A549 (cell line): ENCODE data around the gene JAZF1. TPM values are rescaled to one million over a fixed set of nuclear protein-coding genes. Genes with fewer than 3 reads are reported as not detected.

Experiments used
- ATAC-seq, 2 experiments: fragments of 200-7000 bp in 1 of 2; fragments of >200 bp in 1 of 2; cut with Nextera tagmentation in 1 of 2; cut with Tn5 transposase in 1 of 2; 3 replicates each; pipeline versions ENCODE4 v1.8.0 to v1.9.1; 2018 to 2020; ENCODE audit warnings: mild to moderate bottlenecking in 1 of 2, moderate library complexity in 1 of 2
- CTCF ChIA-PET: fragments of 300-600 bp; sonication (Branson Sonifier 250); formaldehyde crosslinking; extraction: SDS; loops from one replicate; lab custom pipeline; 2021; ENCODE audit warnings: antibody characterized with exemption, inconsistent platforms; lab: Yijun Ruan, JAX
- POLR2A ChIA-PET: fragments of 350-600 bp; formaldehyde crosslinking; extraction: SDS; loops from one replicate; lab custom pipeline; 2021; ENCODE audit warnings: antibody characterized with exemption, inconsistent platforms; lab: Yijun Ruan, JAX
- DNase-seq, 2 experiments: peaks; one replicate each; pipeline versions ENCODE4 v3.0.0 to v3.0.0-alpha.2; 2011 to 2016; ENCODE audit warnings: low read depth in 1 of 2, low spot score in 1 of 2
- FAIRE-seq: peaks from 2 replicates; lab custom pipeline; 2011; peaks lifted over from hg19 to GRCh38; lab: Jason Lieb, UNC
- H3K27ac ChIP-seq, 2 experiments: fragments of >200 bp; sonication (Bioruptor Twin); formaldehyde crosslinking; 3 replicates each; pipeline ENCODE4 v1.5.1; 2016 to 2017
- H3K4me1 ChIP-seq: fragments of >200 bp; sonication (Bioruptor Twin); formaldehyde crosslinking; 3 replicates; pipeline ENCODE4 v1.6.1; 2016
- H3K4me2 ChIP-seq: fragments of >200 bp; sonication (Bioruptor Twin); formaldehyde crosslinking; 3 replicates; pipeline ENCODE4 v1.6.1; 2016
- H3K4me3 ChIP-seq: fragments of >200 bp; sonication (Bioruptor Twin); formaldehyde crosslinking; 3 replicates; pipeline ENCODE4 v1.5.1; 2016
- H3K9me3 ChIP-seq: fragments of >200 bp; sonication (Bioruptor Twin); formaldehyde crosslinking; 3 replicates; pipeline ENCODE4 v1.6.1; 2016
- BHLHE40 ChIP-seq: IDR thresholded peaks from 2 replicates; pipeline ENCODE4 v1.6.1; 2012; ENCODE audit warnings: low read depth, low read length, inconsistent platforms
- CHD4 ChIP-seq: fragments of 200-600 bp; sonication (generic); IDR thresholded peaks from 2 replicates; pipeline ENCODE4 v1.6.1; 2016; ENCODE audit warnings: antibody characterized with exemption, mild to moderate bottlenecking, borderline replicate concordance
- EP300 ChIP-seq, 2 experiments: fragments of >200 bp; sonication (Bioruptor Twin); formaldehyde crosslinking; IDR thresholded peaks; 2 replicates in 1 of 2; 3 replicates in 1 of 2; pipeline ENCODE4 v1.6.1; 2016 to 2017
- ESRRA ChIP-seq: fragments of 150-350 bp; IDR thresholded peaks from 2 replicates; pipeline ENCODE4 v1.6.1; 2014; ENCODE audit warnings: mild to moderate bottlenecking, low read length, borderline replicate concordance
- FOSB ChIP-seq: fragments of 250-450 bp; sonication (Bioruptor Pico); IDR thresholded peaks from 2 replicates; pipeline ENCODE4 v1.5.0; 2020; ENCODE audit warnings: mild to moderate bottlenecking, moderate library complexity
- GATA3 ChIP-seq: IDR thresholded peaks from 2 replicates; pipeline ENCODE4 v1.6.1; 2012; ENCODE audit warnings: borderline replicate concordance
- HEYL ChIP-seq: fragments of 250-450 bp; sonication (Bioruptor Pico); IDR thresholded peaks from 2 replicates; pipeline ENCODE4 v1.8.0; 2021; ENCODE audit warnings: mild to moderate bottlenecking, moderate library complexity
- HOXA7 ChIP-seq: fragments of 250-450 bp; sonication (Bioruptor Pico); IDR thresholded peaks from 2 replicates; pipeline ENCODE4 v1.5.0; 2020; ENCODE audit warnings: mild to moderate bottlenecking, moderate library complexity
- HOXB13 ChIP-seq: fragments of 250-450 bp; sonication (Bioruptor Pico); IDR thresholded peaks from 2 replicates; pipeline ENCODE4 v1.5.0; 2020; ENCODE audit warnings: low read depth, mild to moderate bottlenecking, moderate library complexity
- HOXB5 ChIP-seq: fragments of 250-450 bp; sonication (Bioruptor Pico); IDR thresholded peaks from 2 replicates; pipeline ENCODE4 v1.5.0; 2020; ENCODE audit warnings: mild to moderate bottlenecking, moderate library complexity
- JUNB ChIP-seq: fragments of >200 bp; sonication (Bioruptor Twin); formaldehyde crosslinking; IDR thresholded peaks from 2 replicates; pipeline ENCODE4 v1.6.1; 2016
- MAFK ChIP-seq: fragments of 450-650 bp; IDR thresholded peaks from 2 replicates; pipeline ENCODE4 v1.6.1; 2014; ENCODE audit not compliant: partially characterized antibody
- NFE2L2 ChIP-seq: fragments of 150-350 bp; conservative IDR thresholded peaks from 2 replicates; pipeline ENCODE4 v1.6.1; 2014; ENCODE audit warnings: low read length
- PHF8 ChIP-seq: fragments of 200-600 bp; sonication (generic); IDR thresholded peaks from 2 replicates; pipeline ENCODE4 v1.6.1; 2016; ENCODE audit warnings: low read depth, mild to moderate bottlenecking, antibody characterized with exemption, moderate library complexity, borderline replicate concordance
- RAD21 ChIP-seq, 2 experiments: fragments of >200 bp in 1 of 2; sonication (Bioruptor Twin) in 1 of 2; formaldehyde crosslinking in 1 of 2; IDR thresholded peaks in 1 of 2; conservative IDR thresholded peaks in 1 of 2; 2 replicates in 1 of 2; 3 replicates in 1 of 2; pipeline ENCODE4 v1.6.1; 2012 to 2018; ENCODE audit warnings: inconsistent platforms in 1 of 2
- RARB ChIP-seq: fragments of 250-450 bp; sonication (Bioruptor Pico); IDR thresholded peaks from 2 replicates; pipeline ENCODE4 v1.8.0; 2021; ENCODE audit warnings: mild to moderate bottlenecking, moderate library complexity
- RFX5 ChIP-seq: fragments of 450-650 bp; IDR thresholded peaks from 2 replicates; pipeline ENCODE4 v1.7.1; 2014; ENCODE audit warnings: antibody characterized with exemption, mild to moderate bottlenecking, moderate library complexity
- RNF2 ChIP-seq: fragments of 200-600 bp; sonication (generic); IDR thresholded peaks from 2 replicates; pipeline ENCODE4 v1.6.1; 2016; ENCODE audit warnings: low read depth, mild to moderate bottlenecking, antibody characterized with exemption, moderate library complexity, borderline replicate concordance
- SMC3 ChIP-seq: fragments of >200 bp; sonication (Bioruptor Twin); formaldehyde crosslinking; IDR thresholded peaks from 3 replicates; pipeline ENCODE4 v1.6.1; 2018; ENCODE audit warnings: inconsistent platforms
- TFCP2L1 ChIP-seq: fragments of 250-450 bp; sonication (Bioruptor Pico); IDR thresholded peaks from 2 replicates; pipeline ENCODE4 v1.5.0; 2021; ENCODE audit warnings: mild to moderate bottlenecking
- ZSCAN20 ChIP-seq: fragments of 250-450 bp; sonication (Bioruptor Pico); IDR thresholded peaks from 2 replicates; pipeline ENCODE4 v1.8.0; 2022; ENCODE audit warnings: mild to moderate bottlenecking, moderate library complexity
- WGBS: methylation state at CpG from one replicate; pipeline ENCODE4 v1.1.6; 2017; ENCODE audit errors: missing lambda C conversion rate; 5-methylcytosine and 5-hydroxymethylcytosine counted together
- polyA plus RNA-seq, 4 experiments: library from polyadenylated mRNA; depleted of rRNA in 3 of 4; stranded (reverse); fragments of >200 nt; fragmentation: RNase III in 1 of 4; extraction: RNeasy Plus Mini Kit Qiagen cat#74134 plus additional on column Dnase treatment in 1 of 4; gene quantifications; 2 replicates in 3 of 4; 3 replicates in 1 of 4; pipeline ENCODE4 v1.2.3, GENCODE V29; 2011 to 2017
- TF ChIP-seq, protein P1 (sequence below): fragments of 200-600 bp; sonication (generic); IDR thresholded peaks from 2 replicates; pipeline ENCODE4 v1.6.1; 2016; ENCODE audit warnings: antibody characterized with exemption, mild to moderate bottlenecking, moderate library complexity
- TF ChIP-seq, protein P2 (sequence below): fragments of >200 bp; sonication (Bioruptor Twin); formaldehyde crosslinking; IDR thresholded peaks from 3 replicates; pipeline ENCODE4 v1.6.1; 2016
- TF ChIP-seq, protein P3 (sequence below): IDR thresholded peaks from 2 replicates; pipeline ENCODE4 v1.6.1; 2012; ENCODE audit warnings: low read depth, borderline replicate concordance
- TF ChIP-seq, protein P4 (sequence below): fragments of >200 bp; sonication (Bioruptor Twin); formaldehyde crosslinking; IDR thresholded peaks from 3 replicates; pipeline ENCODE4 v1.5.1; 2016
- TF ChIP-seq, protein P5 (sequence below): IDR thresholded peaks from 2 replicates; pipeline ENCODE4 v1.6.1; 2012

JAZF1 gene
- polyA plus RNA-seq, 2 of the 4 experiments (the other 2 are of a cell fraction) = 1.9 to 2.8 TPM

DNA sequence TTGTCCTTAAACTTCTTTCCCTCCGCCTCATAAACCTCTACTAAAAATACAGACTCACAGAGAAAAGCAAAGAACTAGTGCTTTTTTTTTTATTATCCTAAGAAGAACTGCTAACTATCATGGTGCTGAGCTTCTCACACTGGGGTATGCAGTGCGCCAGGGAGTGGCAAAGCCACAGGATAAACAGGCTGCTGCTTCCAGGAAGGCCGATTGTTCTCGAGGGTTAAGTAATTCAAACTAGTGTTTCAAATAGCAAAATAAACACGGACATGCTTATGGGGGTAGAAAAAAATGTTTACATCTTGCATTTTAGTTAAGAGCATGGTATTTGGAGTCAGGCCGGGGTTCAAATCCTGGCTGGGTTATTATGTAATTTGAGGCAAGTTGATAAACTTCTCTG lies 283.6 kb downstream of the JAZF1 start:
- no peak overlapping the region for H3K4me2 ChIP-seq
- ATAC-seq = no peak
- 56% methylated on average over 6 of the region's 6 CpGs for WGBS

DNA sequence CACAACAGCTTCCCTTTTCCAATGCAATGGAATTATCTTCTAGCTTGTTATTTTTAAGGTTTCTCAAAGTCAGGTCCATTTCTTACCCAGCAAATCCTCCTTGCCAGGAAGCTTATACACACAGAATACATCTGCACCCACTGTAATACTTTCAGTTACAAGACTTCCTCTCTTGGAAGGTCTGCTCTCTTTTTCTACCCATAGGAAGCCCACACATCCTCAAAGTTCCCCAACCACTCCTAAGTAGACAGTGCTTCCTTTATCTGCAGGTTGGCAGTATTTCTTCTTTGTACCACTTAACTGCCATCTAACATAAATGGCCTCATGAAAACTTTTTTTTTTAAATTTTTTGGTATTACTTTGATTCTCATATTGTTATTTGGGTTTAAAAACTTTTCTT lies 285.0 kb downstream of the JAZF1 start:
- ATAC-seq = no peak
- ChIA-PET POLR2A (no interaction called here), CTCF (interaction anchor here (1.4 kb wide), 1 partner anchor 685 kb away, joined by 3 read pairs; no protein-coding TSS in a partner anchor)
- DNase-seq = no peak
- Histone ChIP-seq H3K4me2 (no peak overlapping the region), H3K27ac (no peak overlapping the region), H3K4me1 (no peaks in the 10 kb centered on the region), H3K4me3 (no peak overlapping the region), H3K9me3 (no peaks in the 10 kb centered on the region)
- no peak for TF ChIP-seq TFCP2L1 (CRISPR knock-in tag)
- TF ChIP-seq CHD4 = no peak
- TF ChIP-seq, protein P1, sequence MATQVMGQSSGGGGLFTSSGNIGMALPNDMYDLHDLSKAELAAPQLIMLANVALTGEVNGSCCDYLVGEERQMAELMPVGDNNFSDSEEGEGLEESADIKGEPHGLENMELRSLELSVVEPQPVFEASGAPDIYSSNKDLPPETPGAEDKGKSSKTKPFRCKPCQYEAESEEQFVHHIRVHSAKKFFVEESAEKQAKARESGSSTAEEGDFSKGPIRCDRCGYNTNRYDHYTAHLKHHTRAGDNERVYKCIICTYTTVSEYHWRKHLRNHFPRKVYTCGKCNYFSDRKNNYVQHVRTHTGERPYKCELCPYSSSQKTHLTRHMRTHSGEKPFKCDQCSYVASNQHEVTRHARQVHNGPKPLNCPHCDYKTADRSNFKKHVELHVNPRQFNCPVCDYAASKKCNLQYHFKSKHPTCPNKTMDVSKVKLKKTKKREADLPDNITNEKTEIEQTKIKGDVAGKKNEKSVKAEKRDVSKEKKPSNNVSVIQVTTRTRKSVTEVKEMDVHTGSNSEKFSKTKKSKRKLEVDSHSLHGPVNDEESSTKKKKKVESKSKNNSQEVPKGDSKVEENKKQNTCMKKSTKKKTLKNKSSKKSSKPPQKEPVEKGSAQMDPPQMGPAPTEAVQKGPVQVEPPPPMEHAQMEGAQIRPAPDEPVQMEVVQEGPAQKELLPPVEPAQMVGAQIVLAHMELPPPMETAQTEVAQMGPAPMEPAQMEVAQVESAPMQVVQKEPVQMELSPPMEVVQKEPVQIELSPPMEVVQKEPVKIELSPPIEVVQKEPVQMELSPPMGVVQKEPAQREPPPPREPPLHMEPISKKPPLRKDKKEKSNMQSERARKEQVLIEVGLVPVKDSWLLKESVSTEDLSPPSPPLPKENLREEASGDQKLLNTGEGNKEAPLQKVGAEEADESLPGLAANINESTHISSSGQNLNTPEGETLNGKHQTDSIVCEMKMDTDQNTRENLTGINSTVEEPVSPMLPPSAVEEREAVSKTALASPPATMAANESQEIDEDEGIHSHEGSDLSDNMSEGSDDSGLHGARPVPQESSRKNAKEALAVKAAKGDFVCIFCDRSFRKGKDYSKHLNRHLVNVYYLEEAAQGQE = no peak
- no peak for TF ChIP-seq HEYL (CRISPR knock-in tag)
- TF ChIP-seq JUNB = no peak
- TF ChIP-seq PHF8 = no peak
- TF ChIP-seq BHLHE40 = no peak
- TF ChIP-seq RFX5 = no peak
- TF ChIP-seq GATA3 = no peak
- TF ChIP-seq, protein P2, sequence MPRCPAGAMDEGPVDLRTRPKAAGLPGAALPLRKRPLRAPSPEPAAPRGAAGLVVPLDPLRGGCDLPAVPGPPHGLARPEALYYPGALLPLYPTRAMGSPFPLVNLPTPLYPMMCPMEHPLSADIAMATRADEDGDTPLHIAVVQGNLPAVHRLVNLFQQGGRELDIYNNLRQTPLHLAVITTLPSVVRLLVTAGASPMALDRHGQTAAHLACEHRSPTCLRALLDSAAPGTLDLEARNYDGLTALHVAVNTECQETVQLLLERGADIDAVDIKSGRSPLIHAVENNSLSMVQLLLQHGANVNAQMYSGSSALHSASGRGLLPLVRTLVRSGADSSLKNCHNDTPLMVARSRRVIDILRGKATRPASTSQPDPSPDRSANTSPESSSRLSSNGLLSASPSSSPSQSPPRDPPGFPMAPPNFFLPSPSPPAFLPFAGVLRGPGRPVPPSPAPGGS = no peak
- no peak for TF ChIP-seq HOXB13 (CRISPR knock-in tag)
- no peak for TF ChIP-seq NFE2L2
- no peak for TF ChIP-seq ESRRA
- FAIRE-seq = no peak

More for the DNA sequence above, 283.6 kb downstream of the JAZF1 start:
- no peaks in the 10 kb centered on the region for H3K4me1 ChIP-seq
- no peaks in the 10 kb centered on the region for H3K9me3 ChIP-seq
- DNase-seq (no peak), FAIRE-seq (no peak)
- no peak overlapping the region for H3K27ac ChIP-seq
- POLR2A ChIA-PET = no interaction called here
- TF ChIP-seq, protein P3, sequence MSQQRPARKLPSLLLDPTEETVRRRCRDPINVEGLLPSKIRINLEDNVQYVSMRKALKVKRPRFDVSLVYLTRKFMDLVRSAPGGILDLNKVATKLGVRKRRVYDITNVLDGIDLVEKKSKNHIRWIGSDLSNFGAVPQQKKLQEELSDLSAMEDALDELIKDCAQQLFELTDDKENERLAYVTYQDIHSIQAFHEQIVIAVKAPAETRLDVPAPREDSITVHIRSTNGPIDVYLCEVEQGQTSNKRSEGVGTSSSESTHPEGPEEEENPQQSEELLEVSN = no peak
- TF ChIP-seq CHD4 (no peak), HOXB13 (CRISPR knock-in tag) (no peak), BHLHE40 (no peak), RAD21 (conservative IDR thresholded peaks at IDR 0.05 in 1 of 2, IDR thresholded peaks at IDR 0.05 in 1 of 2) (no peak), GATA3 (no peak), HOXA7 (CRISPR knock-in tag) (no peak), RARB (CRISPR knock-in tag) (no peak), SMC3 (no peak), NFE2L2 (no peak), MAFK (no peak), RNF2 (no peak), EP300 (IDR thresholded peaks at IDR 0.05) (no peak), HOXB5 (no peak), ZSCAN20 (CRISPR knock-in tag) (no peak), FOSB (CRISPR knock-in tag) (no peak)
- TF ChIP-seq, protein P4, sequence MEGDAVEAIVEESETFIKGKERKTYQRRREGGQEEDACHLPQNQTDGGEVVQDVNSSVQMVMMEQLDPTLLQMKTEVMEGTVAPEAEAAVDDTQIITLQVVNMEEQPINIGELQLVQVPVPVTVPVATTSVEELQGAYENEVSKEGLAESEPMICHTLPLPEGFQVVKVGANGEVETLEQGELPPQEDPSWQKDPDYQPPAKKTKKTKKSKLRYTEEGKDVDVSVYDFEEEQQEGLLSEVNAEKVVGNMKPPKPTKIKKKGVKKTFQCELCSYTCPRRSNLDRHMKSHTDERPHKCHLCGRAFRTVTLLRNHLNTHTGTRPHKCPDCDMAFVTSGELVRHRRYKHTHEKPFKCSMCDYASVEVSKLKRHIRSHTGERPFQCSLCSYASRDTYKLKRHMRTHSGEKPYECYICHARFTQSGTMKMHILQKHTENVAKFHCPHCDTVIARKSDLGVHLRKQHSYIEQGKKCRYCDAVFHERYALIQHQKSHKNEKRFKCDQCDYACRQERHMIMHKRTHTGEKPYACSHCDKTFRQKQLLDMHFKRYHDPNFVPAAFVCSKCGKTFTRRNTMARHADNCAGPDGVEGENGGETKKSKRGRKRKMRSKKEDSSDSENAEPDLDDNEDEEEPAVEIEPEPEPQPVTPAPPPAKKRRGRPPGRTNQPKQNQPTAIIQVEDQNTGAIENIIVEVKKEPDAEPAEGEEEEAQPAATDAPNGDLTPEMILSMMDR = no peak
- TF ChIP-seq, protein P2 = no peak
- TF ChIP-seq, protein P5, sequence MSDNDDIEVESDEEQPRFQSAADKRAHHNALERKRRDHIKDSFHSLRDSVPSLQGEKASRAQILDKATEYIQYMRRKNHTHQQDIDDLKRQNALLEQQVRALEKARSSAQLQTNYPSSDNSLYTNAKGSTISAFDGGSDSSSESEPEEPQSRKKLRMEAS = no peak
- H3K4me3 ChIP-seq = no peak overlapping the region
- CTCF ChIA-PET = no interaction called here
